GM19043 (cell line): ENCODE measurements around the gene FILIP1L.

Experiments used
- ATAC-seq: cut with Tn5 transposase; IDR thresholded peaks from one replicate; pipeline ENCODE4 v1.9.1; 2021; ENCODE audit warnings: low read depth; ENCODE audit not compliant: unreplicated experiment

Gene FILIP1L

DNA sequence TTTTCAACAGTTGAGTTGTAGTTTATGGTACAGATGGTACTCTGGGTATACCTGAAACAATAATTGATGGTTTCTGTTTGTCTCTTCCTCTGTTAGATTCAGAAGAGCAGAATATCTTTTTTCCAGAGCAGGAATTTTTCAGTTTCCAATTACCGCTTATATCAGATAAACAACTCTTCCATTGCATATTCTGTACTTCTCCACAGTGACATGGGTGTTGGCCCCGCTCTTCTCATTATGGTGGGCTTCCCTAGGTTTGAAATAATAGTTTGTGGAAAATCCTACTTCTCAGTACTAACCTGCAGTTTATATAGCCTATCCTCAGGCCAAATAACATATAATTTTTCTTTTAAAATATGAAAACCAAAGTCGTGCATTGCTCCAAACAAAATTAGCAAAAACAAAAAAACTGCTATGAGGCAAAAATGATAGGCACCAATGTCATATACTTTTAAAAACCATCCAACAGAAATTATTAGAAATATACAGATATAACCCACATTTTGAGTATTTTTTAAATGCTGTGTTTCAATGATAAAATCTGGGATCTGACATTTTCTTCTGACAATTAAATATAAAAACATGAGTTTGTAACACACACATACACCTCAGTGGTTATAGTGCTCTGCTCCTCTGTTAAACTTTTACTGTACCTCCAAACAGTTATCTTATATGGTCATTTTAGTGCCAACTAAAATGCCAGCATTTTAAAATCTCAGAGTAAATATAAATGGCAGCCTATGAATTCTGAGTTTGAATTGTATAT is 239.9 kb downstream of the FILIP1L start:
- ATAC-seq, result no peak

DNA sequence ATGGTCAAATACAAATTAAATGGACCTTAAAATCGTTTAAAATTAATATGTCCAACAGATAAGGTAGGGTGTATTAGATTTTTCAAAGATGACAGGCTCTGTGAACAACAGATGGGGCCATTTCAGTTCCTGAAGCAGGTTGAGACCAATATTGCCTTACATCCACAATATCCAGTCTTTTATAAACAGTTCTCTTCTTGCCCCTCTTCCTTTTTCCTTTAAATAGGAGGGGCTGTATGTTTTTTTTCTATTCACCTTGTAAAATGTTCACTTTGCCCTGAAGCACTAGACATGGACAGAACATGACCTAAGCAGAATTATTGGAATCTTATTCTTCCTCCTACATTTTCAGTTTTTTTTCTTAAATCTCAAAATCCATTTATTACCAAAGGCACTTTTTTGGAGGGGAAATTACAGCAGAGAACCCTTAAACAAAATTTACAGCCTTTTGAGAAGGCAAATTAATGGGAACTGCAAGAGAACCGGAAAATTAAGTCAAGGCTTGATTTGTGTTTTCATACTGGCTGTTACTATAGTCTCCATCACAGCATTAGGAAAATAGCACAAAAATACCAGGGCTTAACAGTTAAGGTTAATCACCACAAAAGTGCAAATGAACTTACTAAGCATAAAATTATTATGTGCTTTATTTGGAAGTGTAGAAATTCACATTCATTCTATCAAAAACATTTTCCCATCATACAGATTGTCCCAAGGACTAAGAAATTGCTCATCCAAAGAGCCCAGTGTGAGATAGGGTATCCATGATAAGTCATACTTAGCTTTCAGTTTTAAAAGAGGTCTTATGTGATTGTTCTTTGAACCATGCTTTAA is 240.8 kb downstream of the FILIP1L start:
- ATAC-seq, result no peak

DNA sequence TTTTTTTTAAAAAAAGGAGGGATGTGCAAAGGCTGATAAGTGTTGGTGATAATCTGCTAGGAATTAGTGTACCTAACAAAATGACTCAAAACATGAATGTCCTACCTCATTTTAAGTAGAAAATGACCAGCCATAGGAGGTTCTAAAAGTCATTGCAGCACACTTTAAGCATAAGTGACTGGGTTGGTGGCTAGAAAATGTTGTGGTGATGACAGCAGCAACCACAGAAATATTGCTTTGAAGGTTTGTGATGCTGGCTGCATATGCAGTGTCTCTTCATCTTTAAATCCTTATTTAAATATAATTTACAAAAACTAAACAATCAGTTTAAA is 241.4 kb downstream of the FILIP1L start:
- peak; percentile 39 for ATAC-seq

DNA sequence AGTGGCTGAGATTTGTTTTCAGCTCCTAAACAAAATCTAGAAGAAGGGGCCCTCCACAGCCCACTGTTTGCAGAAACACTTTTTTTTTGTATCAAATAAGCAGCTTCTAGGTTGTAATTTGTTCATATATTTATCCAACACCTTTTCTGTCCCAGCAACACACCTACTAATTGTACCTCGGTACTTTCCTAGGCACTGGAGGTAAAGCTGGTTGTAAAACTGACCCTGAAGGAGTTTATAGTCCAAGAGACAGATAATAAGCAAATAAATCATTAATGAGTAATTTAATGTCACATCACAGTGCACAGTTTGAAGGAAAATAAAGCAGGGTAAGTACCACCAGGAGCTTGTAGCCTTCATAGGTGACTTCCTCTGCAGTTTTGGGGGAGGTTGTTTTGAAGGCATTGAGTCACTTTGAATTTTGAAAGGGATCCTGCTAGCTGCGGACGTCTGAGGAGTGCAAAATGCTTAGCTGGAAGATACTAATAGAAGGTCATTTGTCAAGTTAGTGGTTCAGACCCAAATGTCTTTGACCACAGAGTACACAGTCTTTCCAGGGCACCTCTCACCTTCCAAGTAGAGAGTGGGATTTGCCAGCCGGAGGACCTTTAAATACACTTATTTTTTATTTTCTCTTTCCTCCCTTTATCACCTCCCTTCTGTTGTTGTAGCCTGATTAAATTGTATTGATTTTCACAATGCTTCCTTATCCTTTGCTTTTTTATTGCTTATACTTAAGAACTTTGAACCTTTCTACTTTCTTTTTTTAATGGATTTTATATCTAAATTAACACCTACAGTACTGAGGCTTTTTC is 242.9 kb downstream of the FILIP1L start:
- no peak for ATAC-seq

DNA sequence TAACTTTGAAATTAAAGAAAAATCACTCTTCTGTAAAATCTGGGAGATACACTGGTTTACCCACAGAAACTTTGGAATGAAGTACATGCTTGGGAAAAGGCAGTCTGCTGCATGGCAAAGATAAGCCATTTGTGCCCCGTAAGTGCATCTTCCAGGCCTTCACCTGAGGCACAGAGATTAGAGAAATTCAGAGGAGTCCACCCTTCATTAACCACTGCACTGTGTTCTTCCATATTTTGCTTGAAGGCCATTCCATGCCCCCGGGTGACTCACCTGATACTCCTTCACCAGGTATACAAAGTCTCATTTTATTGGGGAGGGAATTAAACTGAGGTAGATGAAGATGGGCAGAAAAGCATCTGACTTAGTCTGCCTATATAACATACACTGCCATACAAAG is 243.6 kb downstream of the FILIP1L start:
- no peak for ATAC-seq

DNA sequence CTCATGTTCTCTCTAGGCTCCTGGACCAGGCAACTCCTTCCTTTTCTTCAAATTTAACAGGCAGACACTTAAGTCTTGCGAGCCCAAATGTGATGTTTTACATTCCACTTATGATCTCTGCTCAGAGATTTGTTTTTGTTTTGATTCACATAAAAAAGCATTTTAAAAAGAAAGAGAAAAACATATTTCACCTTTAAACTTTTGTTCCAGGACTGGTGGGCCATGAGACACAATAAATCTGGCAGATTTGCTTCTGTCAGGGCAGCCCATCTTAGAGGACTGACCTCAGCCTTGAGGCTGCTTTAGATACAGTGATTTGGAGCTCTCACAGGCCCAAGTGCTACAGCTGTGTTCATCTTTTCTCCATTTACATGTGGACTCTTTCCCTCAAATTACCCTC is 244.7 kb downstream of the FILIP1L start:
- ATAC-seq, result no peak

DNA sequence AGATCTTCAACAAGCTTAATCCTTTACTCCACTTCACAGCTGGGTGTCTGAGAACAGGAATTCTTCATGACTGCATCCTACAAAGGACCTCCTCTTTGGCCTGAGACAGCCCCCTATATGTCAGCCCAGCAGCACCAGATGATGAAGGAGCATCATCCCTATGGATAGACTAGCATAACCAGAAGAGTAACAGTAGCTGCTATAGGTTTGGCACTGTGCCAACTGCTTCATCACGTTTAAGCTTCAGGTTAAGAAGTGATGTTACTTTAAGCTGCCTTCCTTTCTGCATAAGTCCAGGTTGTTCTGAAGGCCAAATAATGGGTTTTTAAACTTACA is 246.0 kb downstream of the FILIP1L start:
- no peak for ATAC-seq

DNA sequence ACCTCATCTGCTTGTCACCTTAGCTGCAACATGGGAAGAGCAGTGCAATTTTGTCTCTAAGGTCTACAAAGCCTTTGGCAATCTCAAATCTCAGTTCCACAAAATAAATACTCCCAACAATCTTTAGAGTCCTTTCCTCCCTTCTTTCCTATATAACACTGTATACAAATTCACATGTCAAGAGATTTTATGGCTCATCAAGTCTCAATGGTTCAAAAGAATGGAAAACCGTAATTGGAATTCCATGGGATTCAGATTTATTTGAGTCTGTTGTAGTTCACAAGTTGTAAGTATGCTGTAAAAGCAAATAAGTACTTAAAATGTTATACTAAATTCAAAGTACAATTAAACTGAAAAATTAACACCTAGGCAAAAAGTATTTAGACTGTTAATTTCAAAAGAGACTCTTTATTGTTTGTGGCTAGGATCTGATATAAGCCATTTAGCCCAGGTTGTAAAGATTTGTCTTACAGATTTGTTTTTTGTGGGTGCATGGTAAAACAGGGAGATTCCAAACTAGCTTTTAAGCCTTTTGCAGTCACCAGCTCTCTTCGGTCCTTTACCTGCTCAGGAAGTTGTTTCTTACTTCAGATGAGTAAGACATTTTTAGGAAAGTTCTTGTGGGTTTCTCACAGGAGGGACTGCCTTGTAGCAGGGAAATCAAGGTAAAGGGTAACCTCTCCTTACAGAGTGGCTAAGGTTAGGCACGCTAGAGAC is 246.5 kb downstream of the FILIP1L start:
- no peak for ATAC-seq

DNA sequence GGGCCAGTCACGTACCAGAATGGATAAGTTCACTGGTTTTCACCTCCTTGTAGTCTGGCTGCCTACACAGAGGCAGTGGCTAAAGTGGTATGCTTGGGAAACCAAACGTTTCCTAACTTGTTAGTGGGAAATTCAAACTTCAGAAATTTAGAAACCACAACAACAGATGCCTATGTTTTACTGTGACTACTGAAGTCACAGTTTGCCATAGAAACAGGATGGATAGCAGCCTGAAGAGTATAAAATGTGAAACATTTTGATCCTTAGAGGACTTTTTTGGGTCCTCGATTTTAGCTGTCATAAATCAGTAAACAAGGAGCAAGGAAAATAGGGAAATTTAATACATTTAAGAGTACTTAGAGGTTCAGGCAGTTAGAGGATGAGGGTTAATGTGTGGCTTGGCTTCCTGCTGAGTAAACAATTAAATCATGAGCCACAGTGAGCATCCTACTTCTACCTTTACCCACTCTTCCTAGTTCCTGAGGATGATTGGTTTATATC is 248.0 kb downstream of the FILIP1L start:
- peak; percentile 37 for ATAC-seq

DNA sequence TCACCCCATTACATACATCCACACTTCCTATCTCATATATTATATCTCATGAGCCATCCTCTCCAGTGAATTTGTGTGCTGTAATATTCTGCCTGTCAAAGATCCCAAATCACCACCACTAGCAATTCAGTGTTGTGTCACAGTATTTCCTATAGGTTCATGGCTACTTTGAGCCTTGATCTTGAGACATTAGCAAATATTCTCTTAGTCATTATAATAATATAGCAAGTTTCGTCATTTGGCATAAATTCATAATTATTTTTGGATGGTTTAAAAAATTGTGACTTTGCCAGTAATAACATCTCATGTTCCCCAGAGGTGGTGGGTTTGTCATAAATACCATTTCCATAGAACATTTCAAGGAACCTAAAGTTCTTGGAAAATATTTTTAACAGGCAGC is 249.0 kb downstream of the FILIP1L start:
- no peak for ATAC-seq

DNA sequence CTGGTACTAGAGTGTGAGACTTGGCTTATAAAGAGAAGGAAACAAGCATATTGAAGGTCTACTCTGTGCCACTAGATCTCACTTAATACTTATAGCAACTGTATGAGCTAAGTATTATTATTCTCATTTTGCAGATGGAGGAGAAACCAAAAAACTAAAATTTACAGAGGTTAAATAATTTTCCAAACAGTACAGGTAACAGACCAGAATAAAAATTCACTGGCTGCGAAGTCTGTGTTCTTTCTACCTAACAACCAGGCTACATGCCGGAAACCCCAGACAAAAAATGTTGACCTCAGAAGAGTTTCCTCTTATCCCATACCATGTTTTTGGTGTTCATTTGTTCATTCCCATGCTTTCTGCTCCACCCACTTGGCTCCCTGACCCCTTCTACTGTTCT is 250.0 kb downstream of the FILIP1L start:
- no peak for ATAC-seq

DNA sequence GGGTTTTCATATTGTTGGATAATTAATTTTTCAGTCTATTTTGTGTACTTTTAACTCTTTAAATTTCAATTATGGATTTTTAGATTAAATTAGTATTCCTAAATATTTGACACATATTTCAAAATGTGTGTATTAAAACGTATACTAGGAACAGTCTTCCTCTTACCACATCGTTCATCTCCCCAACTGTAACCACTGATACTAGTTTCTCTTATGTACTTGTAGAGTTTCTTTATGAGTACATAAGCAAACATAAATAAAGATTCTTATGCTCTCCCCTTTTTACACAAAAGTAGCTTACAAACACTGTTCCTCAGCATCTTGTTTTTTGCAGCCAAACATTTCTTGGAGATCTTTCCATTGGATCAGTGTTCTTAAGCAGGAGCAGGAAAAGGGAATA is 250.7 kb downstream of the FILIP1L start:
- no peak for ATAC-seq

DNA sequence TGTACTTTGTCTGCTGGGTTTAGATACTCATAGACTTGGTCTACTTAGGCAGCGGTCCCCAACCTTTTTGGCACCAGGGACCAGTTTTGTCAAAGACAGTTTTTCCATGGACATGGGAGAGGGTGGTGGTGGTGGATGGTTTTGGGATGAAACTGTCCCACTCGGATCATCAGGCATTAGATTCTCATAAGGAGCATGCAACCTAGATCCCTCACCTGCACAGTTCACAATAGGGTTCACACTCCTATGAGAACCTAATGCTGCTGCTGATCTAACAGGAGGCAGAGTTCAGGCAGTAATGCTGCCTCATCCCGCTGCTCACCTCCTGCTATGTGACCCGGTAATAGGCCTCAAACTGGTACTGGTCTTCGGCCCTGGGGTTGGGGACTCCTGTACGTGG is 251.3 kb downstream of the FILIP1L start:
- no peak for ATAC-seq

DNA sequence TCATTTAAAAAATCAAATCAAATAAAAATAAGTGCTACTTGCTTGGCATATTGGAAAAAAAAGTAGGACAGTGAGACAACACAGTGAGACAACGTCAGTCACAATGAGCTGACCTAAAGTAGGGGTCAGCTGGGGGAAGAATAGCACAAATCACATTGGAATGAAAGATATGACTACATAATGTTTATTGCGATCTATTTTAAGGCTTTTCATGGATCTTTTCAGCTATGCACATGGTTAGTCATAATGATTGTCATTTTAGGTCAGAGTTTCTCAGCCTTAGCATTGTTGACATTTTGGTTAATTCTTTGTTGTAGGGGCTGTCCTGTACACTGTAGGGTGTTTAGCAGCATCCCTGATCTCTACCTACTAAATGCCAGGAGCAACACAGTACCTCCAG is 252.1 kb downstream of the FILIP1L start:
- ATAC-seq, result no peak

DNA sequence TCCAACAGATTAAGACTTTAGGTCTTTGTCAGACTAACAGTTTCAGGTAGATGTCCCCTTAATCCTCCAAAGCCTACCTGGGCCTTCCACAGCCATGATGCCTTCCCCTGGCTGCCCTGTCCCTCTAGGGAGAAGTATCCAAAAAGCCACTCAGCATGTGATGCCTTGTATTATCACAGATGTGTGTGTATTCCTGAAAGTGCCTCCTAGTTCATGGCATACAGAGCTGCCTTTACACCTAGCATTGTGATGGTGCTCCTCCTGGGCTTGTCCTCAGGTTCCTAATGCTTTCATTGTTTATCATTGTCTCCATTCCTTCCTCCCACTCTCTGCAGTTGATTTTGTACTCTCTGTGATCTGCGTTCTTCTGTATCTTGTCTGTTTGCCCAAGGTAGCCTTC is 253.1 kb downstream of the FILIP1L start:
- ATAC-seq, result no peak

DNA sequence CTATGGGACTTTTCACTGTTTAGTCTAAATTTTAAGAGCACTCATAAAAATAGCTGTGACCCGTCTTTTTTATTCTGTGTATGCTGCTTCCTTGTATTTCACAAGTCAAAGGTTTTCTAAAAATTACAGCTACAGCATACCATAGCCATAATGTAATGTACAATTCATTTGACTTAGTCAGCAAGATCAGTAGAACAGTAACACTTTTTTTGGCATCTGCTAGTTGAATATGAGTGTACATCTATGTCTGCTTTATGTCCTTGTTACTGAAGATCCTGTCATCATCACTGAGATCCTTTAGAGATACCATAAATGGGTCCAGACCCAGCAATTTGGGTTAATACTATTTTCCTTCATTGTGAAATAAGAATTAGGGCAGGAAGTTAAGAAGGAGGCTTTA is 254.5 kb downstream of the FILIP1L start:
- ATAC-seq, result no peak

DNA sequence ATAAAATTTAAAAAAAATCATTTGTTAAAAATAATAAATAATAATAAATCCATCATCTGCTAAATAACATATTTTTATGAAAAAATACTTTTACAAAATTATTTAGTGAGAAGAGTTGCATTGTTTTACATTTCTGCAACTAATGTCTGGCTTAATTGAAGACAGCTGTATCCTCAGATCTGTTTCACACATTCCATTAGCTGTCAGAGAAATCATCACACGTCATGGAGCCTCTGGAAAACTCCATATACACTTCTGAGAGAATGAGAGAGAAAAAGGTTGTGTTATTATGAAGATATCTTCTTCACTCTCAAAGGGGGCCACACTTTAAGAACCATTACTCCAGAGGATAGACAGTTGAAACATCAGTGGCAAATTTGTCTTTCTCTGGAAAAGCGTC is 255.8 kb downstream of the FILIP1L start:
- ATAC-seq, result no peak

DNA sequence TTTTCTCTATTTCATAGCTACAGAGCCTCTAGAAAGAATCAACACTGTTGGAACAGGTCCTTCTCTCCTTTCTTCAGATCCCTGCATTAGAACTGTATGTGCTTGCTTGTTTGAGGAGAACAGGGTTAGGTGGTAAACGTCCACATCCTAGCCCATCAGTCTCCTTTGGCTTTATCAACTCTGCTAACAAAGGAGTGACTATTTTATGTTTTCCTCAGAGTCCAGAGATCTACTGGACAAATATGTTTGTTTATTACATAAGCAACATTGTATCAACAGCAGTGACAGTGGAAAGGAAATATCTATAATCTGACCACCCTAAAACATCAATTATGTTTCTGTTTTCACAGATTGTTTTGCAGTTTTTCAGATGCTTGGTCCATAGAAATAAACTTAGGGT is 257.0 kb downstream of the FILIP1L start:
- ATAC-seq, result no peak

DNA sequence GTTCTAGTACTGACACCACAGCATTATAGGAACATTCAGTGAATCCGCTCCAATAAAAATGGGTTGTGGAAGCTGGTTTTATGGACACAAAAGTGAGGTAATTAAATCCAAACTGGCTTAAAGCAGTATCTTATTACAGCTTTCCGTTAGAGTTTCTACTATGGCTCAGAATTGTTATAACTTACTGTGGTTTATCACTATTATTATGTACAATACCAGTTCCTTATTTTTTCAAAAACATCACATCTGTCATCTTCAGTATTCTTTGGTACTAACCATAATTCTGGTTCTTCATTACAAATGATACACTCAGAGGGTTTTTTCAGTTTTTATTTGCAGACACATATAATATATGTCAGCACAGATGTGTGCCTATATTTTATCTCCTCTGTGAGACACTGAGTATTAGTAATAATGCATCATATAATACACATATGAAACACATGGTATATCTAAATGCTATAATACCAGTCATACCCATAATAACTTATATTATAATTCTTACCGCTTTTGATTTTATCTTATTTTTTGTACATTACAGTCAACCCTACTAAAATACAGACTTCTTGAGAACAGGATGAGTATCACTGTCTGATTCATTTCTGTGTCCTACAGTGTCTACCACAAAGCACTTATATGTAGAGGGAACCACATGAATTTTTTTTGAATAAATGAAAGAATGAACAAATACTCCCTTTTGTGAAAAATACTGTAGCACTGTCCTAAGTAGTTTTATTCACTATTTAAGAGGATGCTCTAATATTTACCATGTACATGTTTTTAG is 257.7 kb downstream of the FILIP1L start:
- no peak for ATAC-seq

DNA sequence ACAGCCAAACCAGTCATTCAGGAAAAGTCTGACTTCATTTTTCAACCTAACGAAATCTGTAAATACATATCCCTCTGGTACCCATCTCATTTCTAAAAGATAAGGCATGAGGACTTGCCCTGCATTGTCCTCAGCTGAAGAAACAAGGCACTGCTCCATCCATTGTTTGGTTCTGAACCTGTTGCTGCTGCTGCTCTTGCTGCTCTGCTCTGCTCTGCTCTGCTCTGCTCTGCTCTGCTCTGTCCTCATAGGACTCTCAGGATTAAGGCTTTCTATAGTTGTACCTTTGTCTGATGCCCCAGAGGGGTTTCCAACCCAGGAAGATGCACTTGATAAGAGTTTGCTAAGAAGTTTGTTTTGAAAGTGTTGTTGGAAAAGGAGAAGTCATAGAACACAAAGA is 258.4 kb downstream of the FILIP1L start:
- no peak for ATAC-seq
